ENCODE measurements around the gene CNTNAP2.

Gene CNTNAP2

DNA sequence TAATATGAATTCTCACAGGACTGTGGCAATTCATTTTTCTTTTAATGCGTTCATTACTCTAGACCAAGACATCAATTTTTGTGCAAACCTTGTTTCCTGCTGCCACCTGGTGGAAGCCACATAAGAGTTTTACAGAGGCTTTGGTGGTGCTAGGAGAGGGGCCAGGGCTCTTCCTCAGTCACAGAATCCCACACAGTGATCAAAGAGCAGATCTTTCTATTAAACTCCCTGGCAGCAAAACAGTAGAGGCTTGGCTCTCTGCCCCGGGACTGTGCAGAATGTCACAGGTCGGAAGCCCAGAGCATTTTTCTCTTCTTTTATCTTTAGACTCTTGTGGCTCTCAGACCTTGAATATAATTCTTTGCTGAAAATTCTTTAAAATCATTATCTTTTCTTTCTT is 1967.5 kb downstream of the CNTNAP2 start:
- Histone ChIP-seq H3K27ac (ENCODE audit: extremely low read depth, low read depth, low read length) (no peak overlapping the region), H3K4me1 (ENCODE audit: control insufficient read depth, insufficient read depth, low read length) (no peaks in the 10 kb centered on the region), H3K4me3 (ENCODE audit: low read depth, low read length) (no peak overlapping the region), H3K9me3 (ENCODE audit: control insufficient read depth, insufficient read depth, low read depth, low read length) (no peaks in the 10 kb centered on the region), H3K36me3 (ENCODE audit: control insufficient read depth in 2 of 2, insufficient read depth in 1 of 2, low read length in 2 of 2) (no peaks in the 10 kb centered on the region)
- no peak for TF ChIP-seq ZBTB20 (tag by site-specific recombination; IDR thresholded peaks at IDR 0.05)
- no peak for TF ChIP-seq YY2 (tag by site-specific recombination; IDR thresholded peaks at IDR 0.05)
- TF ChIP-seq ZNF518A (tag by site-specific recombination; conservative IDR thresholded peaks at IDR 0.05; ENCODE audit: low read depth), result no peak
- TF ChIP-seq CTCF (tag by site-specific recombination; IDR thresholded peaks at IDR 0.05), result no peak
- no peak for TF ChIP-seq BCL11B (tag by site-specific recombination; IDR thresholded peaks at IDR 0.05; ENCODE audit: low read depth)
- peak; percentile 66 for TF ChIP-seq ZNF654 (tag by site-specific recombination; IDR thresholded peaks at IDR 0.05; ENCODE audit: low read depth)
- POLR2A ChIA-PET, result no interaction called here
- CTCF ChIA-PET, result no interaction called here

GRCh38 chr7:148091882-148092281 is 1975.3 kb downstream of the CNTNAP2 start:
- no peaks in the 10 kb centered on the region for H3K36me3 ChIP-seq (ENCODE audit: control insufficient read depth in 2 of 2, insufficient read depth in 1 of 2, low read length in 2 of 2)
- no peaks in the 10 kb centered on the region for H3K9me3 ChIP-seq (ENCODE audit: control insufficient read depth, insufficient read depth, low read depth, low read length)
- ChIA-PET CTCF (interaction anchor here (0.6 kb wide), 1 partner anchor 102 kb away, joined by 4 read pairs; no protein-coding TSS in a partner anchor), POLR2A (no interaction called here)
- H3K4me1 ChIP-seq (ENCODE audit: control insufficient read depth, insufficient read depth, low read length), result no peaks in the 10 kb centered on the region
- no peak overlapping the region for H3K27ac ChIP-seq (ENCODE audit: extremely low read depth, low read depth, low read length)
- H3K4me3 ChIP-seq (ENCODE audit: low read depth, low read length), result no peak overlapping the region
- TF ChIP-seq ZBTB8A (tag by site-specific recombination; IDR thresholded peaks at IDR 0.05), result no peak
- TF ChIP-seq, protein P1, sequence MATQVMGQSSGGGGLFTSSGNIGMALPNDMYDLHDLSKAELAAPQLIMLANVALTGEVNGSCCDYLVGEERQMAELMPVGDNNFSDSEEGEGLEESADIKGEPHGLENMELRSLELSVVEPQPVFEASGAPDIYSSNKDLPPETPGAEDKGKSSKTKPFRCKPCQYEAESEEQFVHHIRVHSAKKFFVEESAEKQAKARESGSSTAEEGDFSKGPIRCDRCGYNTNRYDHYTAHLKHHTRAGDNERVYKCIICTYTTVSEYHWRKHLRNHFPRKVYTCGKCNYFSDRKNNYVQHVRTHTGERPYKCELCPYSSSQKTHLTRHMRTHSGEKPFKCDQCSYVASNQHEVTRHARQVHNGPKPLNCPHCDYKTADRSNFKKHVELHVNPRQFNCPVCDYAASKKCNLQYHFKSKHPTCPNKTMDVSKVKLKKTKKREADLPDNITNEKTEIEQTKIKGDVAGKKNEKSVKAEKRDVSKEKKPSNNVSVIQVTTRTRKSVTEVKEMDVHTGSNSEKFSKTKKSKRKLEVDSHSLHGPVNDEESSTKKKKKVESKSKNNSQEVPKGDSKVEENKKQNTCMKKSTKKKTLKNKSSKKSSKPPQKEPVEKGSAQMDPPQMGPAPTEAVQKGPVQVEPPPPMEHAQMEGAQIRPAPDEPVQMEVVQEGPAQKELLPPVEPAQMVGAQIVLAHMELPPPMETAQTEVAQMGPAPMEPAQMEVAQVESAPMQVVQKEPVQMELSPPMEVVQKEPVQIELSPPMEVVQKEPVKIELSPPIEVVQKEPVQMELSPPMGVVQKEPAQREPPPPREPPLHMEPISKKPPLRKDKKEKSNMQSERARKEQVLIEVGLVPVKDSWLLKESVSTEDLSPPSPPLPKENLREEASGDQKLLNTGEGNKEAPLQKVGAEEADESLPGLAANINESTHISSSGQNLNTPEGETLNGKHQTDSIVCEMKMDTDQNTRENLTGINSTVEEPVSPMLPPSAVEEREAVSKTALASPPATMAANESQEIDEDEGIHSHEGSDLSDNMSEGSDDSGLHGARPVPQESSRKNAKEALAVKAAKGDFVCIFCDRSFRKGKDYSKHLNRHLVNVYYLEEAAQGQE (tag by site-specific recombination; IDR thresholded peaks at IDR 0.05), result no peak
- no peak for TF ChIP-seq ZNF114 (tag by site-specific recombination; IDR thresholded peaks at IDR 0.05)
- TF ChIP-seq ZNF513 (tag by site-specific recombination; IDR thresholded peaks at IDR 0.05), result no peak
- no peak for TF ChIP-seq IKZF3 (tag by site-specific recombination; IDR thresholded peaks at IDR 0.05)
- no peak for TF ChIP-seq ZNF501 (tag by site-specific recombination; IDR thresholded peaks at IDR 0.05)
- TF ChIP-seq AEBP2 (tag by site-specific recombination; IDR thresholded peaks at IDR 0.05; ENCODE audit: borderline replicate concordance), result no peak
- no peak for TF ChIP-seq ZNF366 (tag by site-specific recombination; conservative IDR thresholded peaks at IDR 0.05)
- TF ChIP-seq, protein P2, sequence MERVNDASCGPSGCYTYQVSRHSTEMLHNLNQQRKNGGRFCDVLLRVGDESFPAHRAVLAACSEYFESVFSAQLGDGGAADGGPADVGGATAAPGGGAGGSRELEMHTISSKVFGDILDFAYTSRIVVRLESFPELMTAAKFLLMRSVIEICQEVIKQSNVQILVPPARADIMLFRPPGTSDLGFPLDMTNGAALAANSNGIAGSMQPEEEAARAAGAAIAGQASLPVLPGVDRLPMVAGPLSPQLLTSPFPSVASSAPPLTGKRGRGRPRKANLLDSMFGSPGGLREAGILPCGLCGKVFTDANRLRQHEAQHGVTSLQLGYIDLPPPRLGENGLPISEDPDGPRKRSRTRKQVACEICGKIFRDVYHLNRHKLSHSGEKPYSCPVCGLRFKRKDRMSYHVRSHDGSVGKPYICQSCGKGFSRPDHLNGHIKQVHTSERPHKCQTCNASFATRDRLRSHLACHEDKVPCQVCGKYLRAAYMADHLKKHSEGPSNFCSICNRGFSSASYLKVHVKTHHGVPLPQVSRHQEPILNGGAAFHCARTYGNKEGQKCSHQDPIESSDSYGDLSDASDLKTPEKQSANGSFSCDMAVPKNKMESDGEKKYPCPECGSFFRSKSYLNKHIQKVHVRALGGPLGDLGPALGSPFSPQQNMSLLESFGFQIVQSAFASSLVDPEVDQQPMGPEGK (tag by site-specific recombination; IDR thresholded peaks at IDR 0.05), result no peak
- TF ChIP-seq MEIS1 (CRISPR knock-in tag; IDR thresholded peaks at IDR 0.05; ENCODE audit: borderline replicate concordance), result no peak
- no peak for TF ChIP-seq KLF9 (tag by site-specific recombination; IDR thresholded peaks at IDR 0.05; ENCODE audit: low read depth)
- TF ChIP-seq ZNF426 (tag by site-specific recombination; IDR thresholded peaks at IDR 0.05), result no peak
- no peak for TF ChIP-seq ZNF16 (tag by site-specific recombination; IDR thresholded peaks at IDR 0.05; ENCODE audit: low read depth)
